Stimulated activated CD4-positive, alpha-beta T cell treated with anti-CD3 and anti-CD28 coated beads, Interleukin-1b, Interleukin-23, amount 100 ng/mL, for 1 hour (primary cell): ENCODE measurements around the gene OLFML2B.

Source experiments
- DNase-seq, 2 donors: peaks; one replicate each; pipeline ENCODE4 v3.0.0-alpha.2; 2020; ENCODE audit warnings: low read depth in 2 of 2

The OLFML2B gene

DNA sequence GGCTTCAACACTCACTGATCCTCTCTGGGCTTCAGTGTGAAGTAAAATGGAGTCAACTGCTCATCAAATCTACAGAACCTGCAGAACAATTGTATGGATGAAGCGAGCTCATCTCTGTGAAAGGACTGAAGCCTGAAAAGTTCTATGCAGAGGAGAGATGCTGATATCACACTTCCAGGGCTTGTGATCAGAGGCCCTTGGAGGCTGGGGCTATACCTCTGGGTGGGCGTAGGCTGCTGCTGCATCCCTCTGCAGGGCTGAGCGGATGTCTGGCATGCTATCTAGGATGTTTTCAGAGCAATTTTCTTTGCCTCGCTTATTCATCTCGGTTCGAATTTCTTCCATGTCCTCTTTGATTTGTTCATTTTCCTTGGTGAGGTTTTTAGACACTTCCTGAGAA is 17.6 kb downstream of the OLFML2B start:
- no peak for DNase-seq

DNA sequence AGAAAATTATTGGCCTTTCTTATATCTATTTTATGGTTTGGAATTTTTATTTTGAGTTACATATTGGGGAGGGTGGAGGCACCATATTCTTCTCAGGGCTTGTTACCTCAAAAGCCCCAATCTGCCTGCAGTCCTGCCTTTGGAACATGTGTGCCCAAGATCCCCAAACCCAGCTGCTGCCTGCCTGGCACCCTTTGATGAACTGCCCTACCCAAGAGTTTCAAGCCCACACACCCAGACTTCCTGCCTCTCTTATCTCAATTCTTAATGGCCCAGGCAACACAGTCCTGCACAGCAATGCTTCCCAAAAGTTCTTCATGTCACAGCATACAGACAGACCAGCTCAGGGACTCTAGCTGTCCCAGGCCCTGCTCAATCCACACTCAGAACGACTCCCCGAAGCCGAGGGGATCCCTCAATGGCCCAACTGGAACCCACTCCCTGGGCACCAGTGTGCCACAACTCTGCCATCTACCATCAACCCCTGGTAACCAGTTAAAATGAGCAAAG is 19.2 kb downstream of the OLFML2B start:
- no peak for DNase-seq

DNA sequence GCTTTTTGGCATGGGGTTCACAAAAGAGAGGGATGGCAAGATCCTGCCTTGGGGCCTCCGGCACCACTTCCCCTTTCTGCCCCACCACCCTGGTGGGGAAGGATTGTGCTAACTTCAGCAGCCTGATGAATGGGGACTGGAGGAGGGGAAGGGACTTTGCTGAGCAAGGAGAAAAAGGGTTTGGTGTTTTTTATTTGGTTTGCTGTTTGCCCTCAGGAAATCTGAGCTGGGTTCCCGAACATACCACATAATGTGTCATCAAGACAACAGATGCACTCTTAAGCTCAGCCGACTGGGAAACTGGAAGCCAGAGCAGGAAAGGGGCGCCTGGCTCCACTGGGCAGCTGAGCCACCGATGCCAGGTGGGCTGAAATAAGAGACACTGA is 19.8 kb downstream of the OLFML2B start:
- no peak for DNase-seq

DNA sequence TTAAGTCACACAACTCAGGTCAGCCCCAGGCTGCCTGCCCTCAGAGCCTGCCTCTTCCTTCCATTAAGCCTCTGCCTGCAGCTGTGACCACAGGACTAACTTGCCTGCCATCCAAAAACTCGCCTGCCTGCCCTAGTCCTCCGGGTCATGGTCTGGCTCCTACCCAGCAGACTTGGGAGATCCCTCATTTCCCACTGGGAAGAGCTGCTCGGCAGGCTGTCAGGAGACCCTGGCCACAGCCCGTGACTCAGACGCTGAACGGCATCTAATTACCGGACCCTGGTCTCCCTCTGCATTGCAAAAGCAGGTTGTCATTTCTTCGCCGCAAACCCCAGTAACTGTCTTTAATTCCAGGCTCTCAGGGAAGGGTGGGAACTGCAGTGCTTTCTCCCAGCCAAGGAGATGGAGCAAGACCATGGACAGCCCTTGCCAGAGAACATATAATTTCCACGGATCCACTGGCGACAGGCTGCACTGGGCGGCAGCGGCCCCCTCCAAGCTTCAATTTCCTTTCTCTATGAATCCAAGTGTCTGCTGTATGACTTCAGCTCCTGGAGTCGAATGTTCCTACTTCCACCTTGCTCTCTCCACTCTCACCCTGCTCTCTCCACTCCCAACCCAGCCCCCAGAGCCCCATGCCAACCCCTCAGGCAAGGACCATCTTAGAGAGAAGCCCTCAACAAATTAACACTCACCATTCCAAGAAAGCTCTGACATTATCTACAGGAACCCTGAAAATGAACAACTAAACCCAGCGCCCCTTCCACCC is 20.4 kb downstream of the OLFML2B start:
- no peak for DNase-seq

GRCh38 chr1:162000053-162000420 is 23.6 kb downstream of the OLFML2B start:
- DNase-seq, result no peak

DNA sequence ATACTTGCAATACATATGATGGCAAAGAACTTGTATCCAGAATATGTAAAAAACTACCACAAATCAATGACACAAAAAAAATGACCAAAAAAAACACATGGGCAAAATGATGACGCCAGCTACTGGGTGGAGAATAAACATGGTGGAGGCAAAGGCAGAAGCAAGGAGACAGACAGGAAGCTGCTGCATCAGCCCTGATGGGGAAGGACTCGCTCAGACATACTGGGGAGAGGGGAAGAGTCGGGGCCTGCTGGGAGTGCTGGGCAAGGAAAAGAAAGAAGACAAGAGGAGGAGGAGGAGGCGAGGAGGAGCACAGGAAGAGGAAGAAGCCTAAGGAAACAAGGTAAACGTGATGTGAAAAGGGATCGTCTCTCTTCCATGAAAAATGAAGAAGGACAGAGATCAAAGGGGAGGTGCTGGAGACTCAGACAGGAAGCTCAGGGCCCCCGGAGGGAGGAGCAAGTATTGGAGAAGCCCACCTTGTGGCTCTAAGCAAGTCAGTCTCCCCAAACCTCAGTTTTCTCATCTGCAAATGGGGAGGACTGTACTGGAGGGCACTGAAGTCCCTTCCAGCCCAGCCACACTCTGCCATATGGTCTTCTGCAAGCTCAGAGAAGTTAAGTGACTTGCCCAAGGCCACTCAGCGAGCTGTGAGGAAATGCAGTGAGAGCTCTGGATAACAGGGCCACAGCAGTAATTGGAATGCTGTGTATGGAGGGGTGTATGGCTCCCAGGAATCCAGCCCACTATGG is 24.2 kb downstream of the OLFML2B start:
- DNase-seq, result no peak

GRCh38 chr1:161998811-161999210 is 24.9 kb downstream of the OLFML2B start:
- DNase-seq, result no peak

DNA sequence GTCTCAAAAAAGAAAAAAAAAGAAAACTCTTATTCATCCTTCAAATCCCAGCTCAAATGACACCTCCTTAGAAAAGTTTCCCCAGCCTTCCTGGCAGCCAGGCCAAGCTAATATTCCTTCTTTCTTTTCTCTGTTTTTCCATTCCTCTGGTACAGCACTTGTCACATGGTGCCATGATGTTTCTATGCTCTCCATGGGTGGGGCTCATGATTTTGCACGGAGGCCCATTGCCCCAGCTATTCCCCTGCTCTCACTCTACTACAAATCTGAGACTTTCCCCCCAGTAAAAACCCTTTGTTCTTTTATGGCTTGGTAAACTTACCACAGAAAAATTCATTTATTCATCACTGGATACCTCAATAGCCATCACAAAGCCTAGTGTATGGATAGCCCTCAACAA is 26.5 kb downstream of the OLFML2B start:
- no peak for DNase-seq

DNA sequence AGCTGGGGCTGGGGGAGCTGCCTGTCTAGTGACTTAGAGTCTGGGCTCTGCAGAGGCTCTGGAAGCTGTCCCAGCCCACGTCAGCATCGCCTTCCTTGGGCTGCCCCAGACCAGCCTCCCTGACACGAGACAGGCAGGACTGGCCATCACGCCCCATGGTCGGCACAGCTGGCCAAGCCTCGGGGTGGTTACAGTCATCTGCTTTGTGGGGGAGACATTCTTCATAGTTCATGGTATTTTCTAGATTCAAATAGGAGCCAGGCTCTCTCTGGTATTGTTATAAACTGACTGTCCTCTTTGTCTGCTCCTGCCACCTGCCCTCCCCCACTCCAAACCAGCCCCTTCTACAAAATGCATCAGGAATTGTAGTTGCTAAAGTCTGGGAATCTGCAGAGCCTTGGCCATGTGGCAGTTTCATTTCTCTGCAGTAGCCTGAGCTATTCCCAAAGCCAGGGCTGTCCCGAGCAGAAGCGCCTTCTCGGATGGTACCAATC is 29.4 kb downstream of the OLFML2B start:
- DNase-seq, result no peak

DNA sequence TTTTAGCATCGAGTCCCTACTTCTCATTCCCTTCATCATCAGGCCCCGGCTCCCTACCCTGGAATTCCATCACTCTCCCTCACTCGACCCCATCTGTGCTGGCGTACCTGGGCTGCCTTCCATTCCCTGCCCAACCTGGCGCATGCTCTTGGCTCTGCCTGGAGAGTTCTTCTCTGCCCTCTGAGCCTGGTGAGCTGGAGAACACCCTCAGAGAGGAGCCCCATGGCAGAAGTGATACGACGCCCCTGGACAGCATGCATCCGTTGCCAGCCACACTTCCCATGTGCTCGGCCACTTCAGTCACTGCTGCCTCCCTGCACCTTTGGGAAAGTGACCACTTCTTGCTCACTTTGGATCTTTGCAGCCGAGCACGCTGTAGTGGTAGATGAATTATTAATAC is 30.1 kb downstream of the OLFML2B start:
- no peak for DNase-seq

DNA sequence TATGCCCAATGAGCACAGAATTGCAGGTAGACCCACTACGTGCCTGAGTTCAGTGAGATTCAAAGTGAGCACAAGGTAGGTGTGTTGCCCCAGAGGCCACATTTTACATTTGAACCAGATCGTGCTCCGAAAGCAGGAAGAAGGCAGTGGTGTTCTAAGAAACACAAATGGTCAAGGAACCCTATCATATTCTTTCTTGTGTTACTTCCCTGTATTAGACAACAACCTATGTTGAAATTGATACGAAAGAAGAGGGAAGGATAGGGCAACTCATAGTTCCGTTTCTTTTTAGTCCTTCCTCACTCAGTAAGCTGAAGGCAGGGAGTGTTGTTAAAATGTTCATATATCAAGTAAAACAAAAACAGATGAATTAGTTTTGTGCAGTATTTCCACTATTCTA is 33.9 kb downstream of the OLFML2B start:
- DNase-seq, result no peak

GRCh38 chr1:161989108-161989507 is 34.6 kb downstream of the OLFML2B start:
- no peak for DNase-seq

- no peak for DNase-seq
Observed at GRCh38 chr1:161988413-161988812, 35.3 kb downstream of the OLFML2B start.

GRCh38 chr1:161987872-161988271 is 35.8 kb downstream of the OLFML2B start:
- no peak for DNase-seq

- no peak for DNase-seq
Observed at GRCh38 chr1:161987303-161987702, 36.4 kb downstream of the OLFML2B start.

DNA sequence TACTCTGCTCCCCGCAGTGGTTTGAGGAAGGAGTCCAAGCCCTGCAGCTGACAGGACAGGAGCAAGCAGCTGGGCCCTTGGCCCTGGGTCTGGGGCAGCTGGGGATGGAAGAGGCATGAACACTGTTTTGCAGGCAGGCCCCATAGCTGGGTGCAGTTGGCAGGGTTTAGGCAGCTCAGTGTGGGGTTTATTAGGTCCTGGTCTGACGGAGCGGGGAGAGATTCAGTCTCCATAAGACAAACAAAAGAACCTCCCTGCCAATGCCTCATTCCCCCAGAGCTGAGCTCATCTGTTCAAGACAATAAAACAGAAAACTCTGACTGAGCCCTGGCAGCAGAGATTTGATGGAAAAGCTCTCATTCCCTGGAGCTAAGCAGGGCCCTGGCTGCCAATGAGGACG is 37.3 kb downstream of the OLFML2B start:
- no peak for DNase-seq

DNA sequence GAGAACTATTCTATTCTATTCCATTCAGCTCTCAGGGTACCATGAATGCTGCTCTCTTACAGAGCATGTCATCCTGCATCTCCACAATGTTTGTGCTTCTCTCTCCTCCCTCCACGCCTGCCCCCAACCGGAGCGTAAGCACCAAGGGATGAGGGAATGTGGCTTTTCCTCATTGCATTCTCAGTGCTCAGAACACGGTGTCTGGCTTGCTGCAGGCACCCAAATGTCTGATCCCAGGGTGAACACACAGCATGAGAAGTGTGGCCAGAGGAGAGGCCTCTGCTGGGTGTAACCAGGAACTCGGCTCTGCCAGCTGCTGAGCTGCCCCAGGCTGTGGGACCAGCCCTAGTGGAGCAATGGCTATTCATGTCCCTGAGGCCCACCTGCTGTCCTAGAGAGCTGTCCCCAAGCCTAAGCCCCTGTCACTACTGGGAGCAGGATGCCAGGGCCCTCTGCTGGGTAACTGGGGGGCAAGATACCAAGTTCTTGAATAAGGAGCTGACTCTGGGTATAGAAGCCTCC is 38.3 kb downstream of the OLFML2B start:
- no peak for DNase-seq

DNA sequence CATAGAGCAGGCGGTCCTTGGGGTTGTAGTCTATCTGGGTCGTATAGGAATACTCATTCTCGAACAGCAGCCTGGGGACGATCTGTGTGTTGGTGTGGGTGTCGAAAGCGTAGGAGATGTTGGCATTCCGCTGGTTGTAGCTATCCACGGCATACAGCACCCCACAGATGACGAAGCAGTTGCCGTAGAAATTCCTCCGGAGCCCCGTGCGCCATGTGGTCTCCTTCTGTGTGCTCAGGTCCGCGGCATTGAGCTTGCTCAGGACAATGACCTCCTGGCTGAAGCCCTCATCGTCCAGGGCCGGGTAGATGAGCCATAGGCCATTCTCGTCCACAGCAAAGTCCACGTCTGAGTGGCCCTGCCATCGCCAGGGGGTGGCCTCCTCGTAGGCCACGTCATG is 39.9 kb downstream of the OLFML2B start:
- no peak for DNase-seq

- DNase-seq, result no peak
Observed at GRCh38 chr1:161982917-161983316, 40.8 kb downstream of the OLFML2B start.

DNA sequence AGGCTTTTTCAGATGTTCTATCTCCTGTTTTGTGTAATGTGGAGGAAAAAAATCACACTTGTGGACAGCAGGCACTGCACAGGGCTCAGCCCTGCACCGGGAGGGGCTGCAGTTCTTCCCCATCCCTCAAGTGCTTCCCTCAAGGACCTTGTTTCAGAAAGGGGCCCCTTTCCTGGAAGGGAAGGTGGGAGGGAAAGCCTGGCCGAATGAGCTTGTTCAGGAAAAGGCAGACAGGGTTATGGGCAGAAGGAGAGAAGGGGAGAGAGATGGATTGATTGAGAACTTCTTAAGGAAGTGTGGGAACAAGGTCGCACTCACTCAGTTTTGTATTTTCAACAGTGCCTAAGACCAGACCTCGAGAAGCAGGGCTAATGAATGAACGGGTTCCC is 41.2 kb downstream of the OLFML2B start:
- DNase-seq, result no peak

DNA sequence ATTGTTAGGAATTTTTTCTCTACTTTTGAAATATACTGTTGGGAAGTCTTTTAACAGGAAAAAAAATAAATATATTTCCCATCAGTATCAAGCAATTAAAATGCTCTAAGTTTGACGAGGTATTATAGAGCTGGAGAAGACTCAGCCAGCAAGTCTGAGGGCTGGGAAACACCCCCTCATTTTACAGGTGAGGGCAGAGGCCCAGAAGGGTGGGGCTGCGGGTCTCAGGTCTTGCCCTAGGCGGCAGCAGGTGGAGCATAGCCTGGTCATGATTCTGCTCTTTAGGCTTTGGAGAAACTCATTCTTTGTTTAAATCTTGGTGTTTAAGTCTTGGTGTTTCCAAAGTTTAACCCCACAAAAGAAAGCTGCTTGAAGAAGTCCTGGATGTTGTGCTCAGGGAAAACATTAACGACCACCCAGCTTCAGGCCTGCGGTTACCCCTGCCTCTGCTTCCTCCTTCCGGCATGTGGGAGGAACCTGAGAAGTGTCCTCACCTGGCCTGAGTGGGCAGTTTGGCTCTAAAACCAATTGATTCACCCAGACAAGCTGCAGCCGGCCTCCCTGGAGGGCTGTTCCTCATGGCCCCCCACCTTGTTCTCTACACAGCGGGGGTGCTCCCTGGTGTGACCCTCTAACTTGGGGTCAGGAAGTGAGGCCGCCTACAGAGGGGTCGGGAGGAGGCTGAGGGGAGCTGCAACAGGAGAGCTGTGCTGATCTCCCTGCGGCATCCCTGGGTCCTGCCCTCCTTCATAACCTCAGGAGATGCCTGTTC is 41.7 kb downstream of the OLFML2B start:
- no peak for DNase-seq

- no peak for DNase-seq
Observed at GRCh38 chr1:161981126-161981525, 42.5 kb downstream of the OLFML2B start.
